ENCODE results near the gene RASL10A.

RASL10A gene

GRCh38 chr22:29326481-29326880 lies 11.0 kb upstream of the RASL10A start:
- in situ Hi-C loops (cut with MboI; ENCODE audit: low pct_unique_long_range_greater_than_20kb, low sequenced_read_pairs): no loop called here
- no peak for DNase-seq

GRCh38 chr22:29325785-29326315 lies 10.4 kb upstream of the RASL10A start:
- DNase-seq: no peak
- in situ Hi-C loops (cut with MboI; ENCODE audit: low pct_unique_long_range_greater_than_20kb, low sequenced_read_pairs): no loop called here

GRCh38 chr22:29325356-29325755 lies 9.9 kb upstream of the RASL10A start:
- in situ Hi-C loops (cut with MboI; ENCODE audit: low pct_unique_long_range_greater_than_20kb, low sequenced_read_pairs): no loop called here
- DNase-seq: no peak

- in situ Hi-C loops (cut with MboI; ENCODE audit: low pct_unique_long_range_greater_than_20kb, low sequenced_read_pairs): no loop called here
- DNase-seq: no peak
Measured at GRCh38 chr22:29323641-29324040, 8.1 kb upstream of the RASL10A start.

- in situ Hi-C loops (cut with MboI; ENCODE audit: low pct_unique_long_range_greater_than_20kb, low sequenced_read_pairs): no loop called here
- DNase-seq: no peak
Measured at GRCh38 chr22:29320546-29320945, 5.0 kb upstream of the RASL10A start.

- in situ Hi-C loops (cut with MboI; ENCODE audit: low pct_unique_long_range_greater_than_20kb, low sequenced_read_pairs): no loop called here
Measured at GRCh38 chr22:29319072-29319471, 3.6 kb upstream of the RASL10A start.

GRCh38 chr22:29317827-29318454 lies 2.4 kb upstream of the RASL10A start:
- in situ Hi-C loops (cut with MboI; ENCODE audit: low pct_unique_long_range_greater_than_20kb, low sequenced_read_pairs): no loop called here
- DNase-seq: no peak

More at GRCh38 chr22:29319072-29319471, 3.6 kb upstream of the RASL10A start:
- DNase-seq: no peak

- in situ Hi-C loops (cut with MboI; ENCODE audit: low pct_unique_long_range_greater_than_20kb, low sequenced_read_pairs): no loop called here
- DNase-seq: no peak
Measured at GRCh38 chr22:29316141-29316828, 788 bp upstream of the RASL10A start.

- in situ Hi-C loops (cut with MboI; ENCODE audit: low pct_unique_long_range_greater_than_20kb, low sequenced_read_pairs): no loop called here
- no peak for DNase-seq
Measured at GRCh38 chr22:29314537-29315285, 786 bp downstream of the RASL10A start.

GRCh38 chr22:29313576-29314466 lies 1.7 kb downstream of the RASL10A start:
- no peak for DNase-seq
- in situ Hi-C loops (cut with MboI; ENCODE audit: low pct_unique_long_range_greater_than_20kb, low sequenced_read_pairs): no loop called here

- DNase-seq: no peak
- in situ Hi-C loops (cut with MboI; ENCODE audit: low pct_unique_long_range_greater_than_20kb, low sequenced_read_pairs): no loop called here
Measured at GRCh38 chr22:29313126-29313575, 2.3 kb downstream of the RASL10A start.

GRCh38 chr22:29312218-29313125 lies 3.0 kb downstream of the RASL10A start:
- in situ Hi-C loops (cut with MboI; ENCODE audit: low pct_unique_long_range_greater_than_20kb, low sequenced_read_pairs): no loop called here
- DNase-seq: no peak

- no peak for DNase-seq
- in situ Hi-C loops (cut with MboI; ENCODE audit: low pct_unique_long_range_greater_than_20kb, low sequenced_read_pairs): no loop called here
Measured at GRCh38 chr22:29311464-29312217, 3.9 kb downstream of the RASL10A start.

GRCh38 chr22:29310863-29311339 lies 4.6 kb downstream of the RASL10A start:
- in situ Hi-C loops (cut with MboI; ENCODE audit: low pct_unique_long_range_greater_than_20kb, low sequenced_read_pairs): no loop called here
- peak; percentile 84 for DNase-seq

- in situ Hi-C loops (cut with MboI; ENCODE audit: low pct_unique_long_range_greater_than_20kb, low sequenced_read_pairs): no loop called here
- DNase-seq: no peak
Measured at GRCh38 chr22:29310065-29310862, 5.2 kb downstream of the RASL10A start.

- in situ Hi-C loops (cut with MboI; ENCODE audit: low pct_unique_long_range_greater_than_20kb, low sequenced_read_pairs): no loop called here
- no peak for DNase-seq
Measured at GRCh38 chr22:29309332-29310064, 6.0 kb downstream of the RASL10A start.

All from KBM-7 (cell line).